ENCODE results near the gene ZBTB34. TPM values are rescaled to one million over a fixed set of nuclear protein-coding genes. Genes with fewer than 3 reads are reported as not detected.

ZBTB34 gene
- total and polyA plus RNA-seq, 9 of the 15 experiments (the other 6 are each of a cell fraction or from before 2014, with no cell fraction given) = 2.7 to 15.6 (median 9.8) TPM

DNA sequence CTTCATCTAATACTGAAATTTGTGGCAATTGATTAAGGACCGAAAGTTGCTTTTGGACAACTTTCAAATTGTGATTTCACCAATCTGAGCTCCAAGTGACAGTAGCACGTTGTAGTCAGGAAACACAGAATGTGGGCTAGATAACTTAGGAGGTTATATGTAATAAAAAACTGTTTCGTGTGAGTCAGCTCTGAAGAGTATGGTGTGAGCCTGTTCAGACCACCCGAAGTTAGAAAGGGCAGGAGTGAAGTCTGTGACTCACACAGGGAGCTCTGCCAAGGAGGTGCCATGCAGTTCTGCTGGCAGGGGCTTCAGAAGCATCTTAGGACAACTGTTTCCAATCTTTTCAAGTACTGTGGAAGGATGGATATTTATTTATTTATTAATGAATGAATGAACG, 16.4 kb upstream of the ZBTB34 start:
- WGBS (ENCODE audit: insufficient coverage, low coverage, missing lambda C conversion rate) = 21% methylated on average over 5 of the region's 5 CpGs
- Histone ChIP-seq H3K4me3 (no peak overlapping the region), H3K4me2 (ENCODE audit: insufficient read depth, low read length) (no peak overlapping the region), H2AFZ (ENCODE audit: low read depth, low read length) (no peak overlapping the region), H3K9me1 (ENCODE audit: control insufficient read depth, insufficient read depth, low read length) (peaks cover 4% of the 10 kb centered on the region), H4K20me1 (replicated peaks; ENCODE audit: control insufficient read depth, insufficient read depth, low read length) (no peaks in the 10 kb centered on the region), H3K4me1 (replicated peaks in 1 of 2; ENCODE audit: control insufficient read depth in 2 of 2, insufficient read depth in 2 of 2, low read length in 2 of 2) (peaks cover 8 to 17% of the 10 kb centered on the region in 2 experiments), H3K9me3 (replicated peaks; ENCODE audit: control insufficient read depth, insufficient read depth, low read depth, low read length) (no peaks in the 10 kb centered on the region), H3K27me3 (ENCODE audit: control insufficient read depth in 2 of 2, insufficient read depth in 2 of 2, low read length in 2 of 2) (peaks cover 0 to 9% of the 10 kb centered on the region in 2 experiments; a peak in 3 of 5 replicates), H3K79me2 (ENCODE audit: control insufficient read depth, insufficient read depth, low read length) (no peaks in the 10 kb centered on the region), H3K36me3 (ENCODE audit: control insufficient read depth, insufficient read depth, low read length) (no peaks in the 10 kb centered on the region), H3K27ac (ENCODE audit: extremely low read depth, low read depth, low read length) (no peak overlapping the region), H3K9ac (ENCODE audit: insufficient read depth in 1 of 2, low read depth in 2 of 2, low read length in 2 of 2) (no peak overlapping the region)
- DNase-seq (ENCODE audit: extremely low read depth in 1 of 4, low spot score in 3 of 4) = no peak
- ChIA-PET CTCF (ENCODE audit: low intra/inter-chr PET ratio) (interaction anchor here (0.6 kb wide), 1 partner anchor 124 kb away, joined by 3 read pairs; no protein-coding TSS in a partner anchor), POLR2A (interaction anchor here (0.6 to 1.0 kb wide), 3 partner anchors 8 to 549 kb away, joined by 3 to 4 read pairs (median 3); no protein-coding TSS in a partner anchor)
- BruUV-seq (replicated peaks) = no TSS peak
- in situ Hi-C loops (cut with MboI) (no loop called here), intact Hi-C loops (cut with micrococcal nuclease) (loop anchor here (5.0 kb wide), 1 partner anchor 37 kb away; the partner anchor contains the start of gene ZBTB43)
- no peak for FAIRE-seq
- no peak for TF ChIP-seq IRF9 (tag; IDR thresholded peaks at IDR 0.05)
- TF ChIP-seq SRSF9 (IDR thresholded peaks at IDR 0.05; ENCODE audit: borderline replicate concordance, low read depth, low read length) = no peak
- no peak for TF ChIP-seq ZNF124 (CRISPR knock-in tag; IDR thresholded peaks at IDR 0.05)
- no peak for ATAC-seq

DNA sequence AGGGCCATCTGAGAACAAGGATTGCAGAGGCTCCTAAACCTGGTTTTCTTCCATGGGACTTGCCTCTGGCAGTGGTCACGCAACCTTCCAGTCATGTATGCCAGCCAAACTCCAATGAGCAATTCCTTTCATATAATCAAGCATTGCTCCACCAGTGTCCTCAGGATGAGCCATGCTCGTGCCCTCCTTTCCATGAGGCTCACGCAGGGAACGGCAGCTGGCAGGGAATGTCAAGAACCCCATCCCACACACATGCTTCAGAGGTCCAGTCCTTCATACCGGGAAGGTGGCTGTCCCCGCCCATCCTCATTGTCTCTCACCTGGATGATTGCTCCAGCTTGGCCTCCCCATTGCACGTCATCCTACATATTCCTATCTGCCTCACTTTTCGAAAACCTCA, 13.4 kb upstream of the ZBTB34 start:
- Histone ChIP-seq H3K27ac (ENCODE audit: extremely low read depth, low read depth, low read length) (no peak overlapping the region), H3K4me3 (no peak overlapping the region), H3K9me3 (replicated peaks; ENCODE audit: control insufficient read depth, insufficient read depth, low read depth, low read length) (no peaks in the 10 kb centered on the region), H3K36me3 (ENCODE audit: control insufficient read depth, insufficient read depth, low read length) (no peaks in the 10 kb centered on the region), H3K79me2 (ENCODE audit: control insufficient read depth, insufficient read depth, low read length) (no peaks in the 10 kb centered on the region), H3K4me2 (ENCODE audit: insufficient read depth, low read length) (no peak overlapping the region), H3K4me1 (replicated peaks in 1 of 2; ENCODE audit: control insufficient read depth in 2 of 2, insufficient read depth in 2 of 2, low read length in 2 of 2) (peaks cover 7 to 13% of the 10 kb centered on the region in 2 experiments), H3K9ac (ENCODE audit: insufficient read depth in 1 of 2, low read depth in 2 of 2, low read length in 2 of 2) (no peak overlapping the region), H3K9me1 (ENCODE audit: control insufficient read depth, insufficient read depth, low read length) (peaks cover 4% of the 10 kb centered on the region), H3K27me3 (ENCODE audit: control insufficient read depth in 2 of 2, insufficient read depth in 2 of 2, low read length in 2 of 2) (peaks cover 6 to 14% of the 10 kb centered on the region in 2 experiments; a peak in 4 of 5 replicates), H2AFZ (ENCODE audit: low read depth, low read length) (no peak overlapping the region), H4K20me1 (replicated peaks; ENCODE audit: control insufficient read depth, insufficient read depth, low read length) (peaks cover 3% of the 10 kb centered on the region; the same call in 1 of the 2 replicates)
- 17% methylated on average over 8 of the region's 8 CpGs for WGBS (ENCODE audit: insufficient coverage, low coverage, missing lambda C conversion rate)
- ATAC-seq (no peak), FAIRE-seq (no peak), DNase-seq (ENCODE audit: extremely low read depth in 1 of 4, low spot score in 3 of 4) (no peak)
- TF ChIP-seq ASH1L (IDR thresholded peaks at IDR 0.05; ENCODE audit: borderline replicate concordance, low read depth, partially characterized antibody) (no peak), DACH1 (IDR thresholded peaks at IDR 0.05; ENCODE audit: partially characterized antibody) (no peak), SMC3 (conservative IDR thresholded peaks at IDR 0.05; ENCODE audit: insufficient read depth, low read depth, low read length) (no peak), ETV6 (IDR thresholded peaks at IDR 0.05; ENCODE audit: borderline replicate concordance in 1 of 2, low read depth in 2 of 2, low read length in 1 of 2) (no peak), ETV6 (CRISPR knock-in tag; IDR thresholded peaks at IDR 0.05; ENCODE audit: borderline replicate concordance) (no peak), CHCHD3 (CRISPR knock-in tag; IDR thresholded peaks at IDR 0.05) (no peak), PTBP1 (IDR thresholded peaks at IDR 0.05; ENCODE audit: low read depth, low read length) (no peak), ZNF395 (CRISPR knock-in tag; IDR thresholded peaks at IDR 0.05) (no peak)
- POLR2A ChIA-PET = interaction anchor here (0.8 to 1.4 kb wide), 2 partner anchors 12 to 665 kb away, joined by 3 to 4 read pairs; no protein-coding TSS in a partner anchor
- in situ Hi-C loops (cut with MboI) = no loop called here
- no TSS peak for BruUV-seq (replicated peaks)
- intact Hi-C loops (cut with micrococcal nuclease) = no loop called here
- CTCF ChIA-PET (ENCODE audit: low intra/inter-chr PET ratio) = no interaction called here

Data from K562 (cell line).